CD4-positive, alpha-beta T cell treated with Interleukin-12 subunit alpha and Interleukin-12 subunit beta, for 1 hour (primary cell): ENCODE data around the gene CCNY.

ENCODE experiments used
- DNase-seq: peaks from one replicate; pipeline ENCODE4 v3.0.0-alpha.2; 2020

The CCNY gene

DNA sequence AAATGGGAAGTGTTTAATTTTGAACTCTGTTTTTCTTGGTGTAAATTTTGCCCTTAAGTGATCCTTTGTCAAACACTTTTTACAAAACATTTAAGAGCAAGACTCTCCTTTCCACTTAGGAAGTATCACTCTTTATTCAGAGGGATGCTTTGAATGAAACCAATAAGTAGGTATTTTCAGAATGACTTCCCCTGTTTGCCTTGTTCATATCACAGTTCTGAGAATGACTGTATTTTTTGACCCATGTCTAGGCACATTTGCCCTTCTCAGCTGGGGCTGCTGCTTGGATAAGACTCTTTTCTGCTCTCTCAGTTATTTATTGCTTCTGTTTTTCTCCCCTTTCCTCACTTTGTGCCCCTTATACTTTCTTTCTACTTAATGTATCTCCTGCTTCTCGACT, 98.2 kb downstream of the CCNY start:
- no peak for DNase-seq

DNA sequence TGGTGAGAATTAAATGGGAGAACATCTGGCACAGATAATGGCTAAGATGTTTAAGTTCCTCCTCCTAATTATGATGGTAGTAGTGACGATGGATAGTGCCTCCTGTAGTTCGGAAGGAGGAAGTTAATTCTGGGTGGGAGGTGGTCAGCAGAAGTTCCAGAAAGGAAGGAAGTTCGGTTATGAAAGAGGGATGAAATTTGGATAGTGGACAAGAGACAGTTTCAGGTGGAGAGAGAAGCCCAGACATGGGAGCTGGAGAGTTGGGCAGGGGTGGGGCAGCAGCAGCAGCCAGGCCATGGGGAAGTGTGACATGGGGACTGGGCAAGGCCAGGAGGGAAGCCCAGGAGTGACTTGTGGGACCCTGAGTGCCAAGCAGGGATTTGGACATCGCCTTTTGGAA, 99.5 kb downstream of the CCNY start:
- no peak for DNase-seq

DNA sequence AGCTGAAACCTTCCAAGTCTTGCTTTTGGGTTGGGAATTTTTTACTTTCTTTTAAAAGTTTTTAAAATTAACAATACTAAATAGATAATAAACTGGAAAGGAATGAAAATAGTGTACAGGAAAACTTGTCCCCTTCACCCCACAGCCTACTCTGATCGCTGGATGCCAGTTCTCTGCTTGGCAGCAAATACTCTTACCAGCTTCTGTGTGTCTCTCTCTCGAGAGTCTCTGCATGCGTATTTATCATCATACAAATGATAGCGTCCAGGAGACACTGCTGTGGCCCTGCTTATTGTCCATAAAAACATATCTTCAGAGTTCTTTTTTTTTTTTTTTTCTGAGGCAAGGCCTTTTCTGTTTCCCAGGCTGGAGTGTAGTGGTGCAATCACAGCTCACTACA, 101.5 kb downstream of the CCNY start:
- DNase-seq: no peak

DNA sequence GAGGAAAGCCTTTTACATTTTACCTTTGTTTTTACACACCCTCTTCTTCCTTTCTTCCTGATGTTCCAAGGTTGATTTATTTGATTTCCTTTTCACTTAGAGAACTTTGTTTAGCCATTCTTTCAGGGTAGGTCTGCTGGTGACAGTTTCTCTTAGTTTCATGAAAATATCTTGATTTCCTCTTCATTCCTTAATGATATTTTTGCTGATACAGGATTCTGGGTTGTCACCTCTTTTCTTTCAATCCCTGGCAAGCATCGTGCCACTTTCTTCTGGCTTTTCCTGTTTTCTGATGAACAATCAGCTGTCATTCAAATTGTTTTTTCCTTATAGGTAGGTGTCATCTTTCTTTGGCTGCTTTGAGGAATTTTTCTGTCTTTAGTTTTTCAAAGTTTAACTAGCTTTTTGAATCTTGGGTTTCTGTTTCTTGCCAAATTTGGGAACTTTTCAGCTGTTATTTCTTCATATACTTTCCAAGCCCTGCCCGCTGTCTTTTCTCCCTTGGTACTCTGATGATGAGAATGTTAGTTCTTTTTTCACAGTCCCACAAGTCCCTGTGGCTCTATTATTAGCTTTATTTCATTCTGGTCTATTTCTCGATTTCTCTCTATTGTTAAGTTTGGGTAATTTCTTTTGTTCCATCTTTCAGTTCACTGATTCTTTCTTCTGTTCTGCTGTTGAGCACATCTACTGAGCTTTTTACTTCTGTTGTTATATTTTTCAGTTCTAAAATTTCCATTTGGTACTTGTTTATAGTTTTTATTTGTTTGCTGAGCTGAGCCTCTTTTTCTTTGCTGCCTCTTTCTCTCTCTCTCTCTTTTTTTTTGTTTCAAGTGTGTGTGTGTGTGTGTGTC, 102.6 kb downstream of the CCNY start:
- DNase-seq: no peak

DNA sequence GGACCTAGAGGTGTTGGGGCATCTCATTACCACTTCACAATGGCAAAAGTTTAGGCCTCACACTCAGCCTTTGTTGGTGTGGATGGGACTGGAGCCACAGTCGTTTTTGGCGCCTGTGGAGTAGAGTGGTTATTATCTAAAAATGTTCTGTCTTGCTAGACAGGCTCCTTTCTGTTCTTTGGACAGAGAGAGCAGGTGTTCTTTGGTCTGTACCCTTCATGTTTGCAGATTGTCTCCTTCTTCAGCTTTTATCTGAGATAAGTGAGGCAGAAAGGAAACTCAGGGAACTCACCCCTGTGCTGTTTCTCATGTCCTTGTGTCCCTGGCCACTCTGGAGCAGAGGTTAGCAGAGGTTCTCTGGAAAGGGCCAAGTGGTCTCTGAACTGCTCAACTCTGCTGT, 103.7 kb downstream of the CCNY start:
- no peak for DNase-seq

DNA sequence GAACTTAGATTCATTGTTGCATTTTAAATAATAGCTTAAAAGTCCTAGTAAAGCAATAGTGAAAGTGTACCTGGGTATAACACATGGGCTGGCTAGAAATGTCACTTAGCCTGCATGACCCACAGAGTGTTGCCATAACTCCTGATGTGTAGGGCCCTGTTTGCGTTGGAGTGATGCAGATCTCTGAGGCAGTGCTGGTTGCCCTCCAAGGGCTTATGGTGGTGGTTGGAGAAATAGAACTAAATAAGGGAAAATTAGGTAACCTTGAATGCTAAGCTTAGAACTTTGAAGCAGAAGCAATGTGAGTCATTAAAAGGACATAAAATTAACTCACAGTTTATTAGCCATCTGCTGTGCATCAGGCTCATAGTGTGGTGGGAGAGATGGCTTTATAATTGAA, 105.7 kb downstream of the CCNY start:
- no peak for DNase-seq

DNA sequence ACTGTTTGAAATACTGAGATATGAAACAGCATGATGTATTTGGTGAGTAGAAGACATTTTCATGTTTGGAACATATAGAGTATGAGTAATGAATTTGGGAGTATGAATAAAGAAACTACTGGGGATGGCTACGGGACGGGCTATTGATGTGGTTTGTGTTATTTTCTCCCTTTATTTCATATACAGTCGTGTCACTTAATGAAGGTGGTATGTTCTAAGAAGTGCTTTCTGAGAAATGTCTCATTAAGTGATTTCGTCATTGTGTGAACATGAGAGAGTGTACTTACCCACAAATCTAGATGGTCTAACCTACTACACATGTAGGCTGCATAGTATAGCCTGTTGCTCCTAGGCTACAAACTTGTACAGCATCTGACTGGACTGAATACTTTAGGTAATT, 106.3 kb downstream of the CCNY start:
- no peak for DNase-seq

DNA sequence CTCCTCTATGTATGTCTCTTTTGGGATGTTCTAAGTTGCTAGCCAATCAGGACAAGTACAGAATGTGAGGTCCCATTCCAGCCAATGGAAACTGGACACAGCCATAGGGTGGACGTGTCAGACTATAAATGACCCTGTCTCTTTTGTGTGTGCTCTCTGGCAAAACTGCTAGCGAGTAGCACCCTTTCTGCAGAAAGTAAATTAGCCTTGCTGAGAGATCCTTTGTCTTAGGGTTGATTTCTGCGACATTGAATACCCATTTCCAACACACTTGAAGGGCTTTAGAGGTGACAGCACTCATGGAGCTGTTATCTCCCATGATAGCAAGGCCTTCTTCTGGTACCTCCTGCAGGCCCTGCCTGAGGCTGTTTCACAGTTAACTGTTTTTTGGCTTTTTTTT, 107.5 kb downstream of the CCNY start:
- DNase-seq: no peak

DNA sequence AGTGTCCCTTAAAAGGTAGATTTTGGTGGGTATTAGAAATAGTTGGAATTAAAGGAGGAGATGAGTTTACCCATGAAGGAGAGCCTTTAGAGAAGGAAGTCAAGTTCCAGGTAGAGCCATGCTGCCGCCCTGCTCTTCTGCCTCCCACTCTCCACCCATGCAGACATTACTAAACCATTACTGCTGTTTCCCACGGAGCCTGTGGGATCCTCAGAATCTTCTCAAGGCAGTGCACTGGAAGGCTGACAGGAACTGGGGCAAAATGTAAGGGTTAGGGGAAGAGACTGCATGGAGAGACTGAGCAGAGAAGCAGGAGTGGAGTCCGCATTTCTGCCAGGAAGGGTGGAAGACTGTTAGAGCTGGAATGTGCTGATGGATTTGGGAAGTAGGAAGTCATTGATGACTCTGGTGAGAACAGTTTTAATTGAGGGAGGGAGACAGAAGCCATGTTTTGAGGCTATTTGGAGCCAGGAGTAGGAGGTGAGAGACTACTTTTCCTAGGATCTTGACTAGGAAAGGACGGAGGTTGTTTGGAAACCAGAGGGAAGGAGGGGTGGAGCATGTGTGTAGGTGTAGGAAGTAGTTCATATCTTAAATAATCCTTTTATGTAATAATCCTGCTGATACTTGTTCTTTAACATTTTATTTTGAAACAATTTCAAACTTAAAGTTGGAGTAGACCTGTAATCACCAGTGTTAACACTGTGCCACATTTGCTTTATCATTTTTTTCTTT, 109.0 kb downstream of the CCNY start:
- DNase-seq: no peak

DNA sequence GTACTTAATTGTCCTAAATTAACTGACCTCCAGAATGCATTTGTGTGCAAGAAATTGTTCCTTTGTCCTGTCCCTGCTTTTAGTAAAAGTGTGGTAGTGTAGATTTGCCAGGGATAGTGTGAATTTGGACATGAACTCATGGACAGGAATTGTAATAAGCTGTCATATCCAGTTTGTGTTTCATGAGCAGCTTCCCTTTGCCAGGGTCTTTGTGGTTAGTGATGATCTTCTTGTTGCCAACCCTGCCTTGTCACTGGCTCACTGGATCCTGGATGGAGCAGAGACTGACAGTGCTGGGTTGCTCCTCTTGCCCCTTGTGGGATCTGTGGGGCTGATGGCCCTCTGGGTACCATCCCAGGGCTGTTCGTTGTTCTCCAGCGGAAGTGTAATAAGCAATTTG, 110.1 kb downstream of the CCNY start:
- DNase-seq: no peak

DNA sequence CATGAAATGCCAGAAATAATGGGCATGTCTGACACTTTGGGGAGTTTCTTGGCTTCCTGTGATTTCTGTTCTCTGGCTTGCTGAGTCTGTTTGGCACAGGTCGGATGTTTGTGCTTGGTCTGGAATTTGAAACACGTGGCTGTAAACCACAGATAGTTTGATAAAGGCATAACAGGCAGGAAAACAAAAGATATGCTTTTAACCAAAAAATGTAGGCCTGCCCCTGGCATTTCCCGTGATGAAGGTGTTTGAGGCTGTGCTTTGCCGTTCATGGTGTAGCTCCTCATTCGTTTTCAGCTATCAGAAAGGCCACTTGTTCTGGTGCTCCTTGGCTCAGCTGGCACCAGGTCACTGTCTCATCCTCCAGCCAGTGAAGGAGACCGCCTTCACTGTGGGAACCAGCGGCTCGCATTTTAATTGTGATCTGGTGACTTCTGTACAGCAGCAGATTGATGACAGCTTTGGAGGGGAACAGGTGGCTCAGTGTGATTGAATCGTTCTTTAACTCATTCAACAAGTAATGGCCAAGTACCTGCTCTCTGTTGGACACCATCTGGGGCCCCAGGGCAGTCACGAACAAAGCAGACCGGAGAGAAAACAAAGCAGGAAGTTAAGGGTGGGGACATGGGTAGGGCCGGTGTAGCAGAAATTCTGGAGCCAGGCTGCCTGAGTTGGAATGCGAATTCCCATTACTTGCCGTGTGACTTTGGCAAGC, 111.5 kb downstream of the CCNY start:
- peak; percentile 57 for DNase-seq

DNA sequence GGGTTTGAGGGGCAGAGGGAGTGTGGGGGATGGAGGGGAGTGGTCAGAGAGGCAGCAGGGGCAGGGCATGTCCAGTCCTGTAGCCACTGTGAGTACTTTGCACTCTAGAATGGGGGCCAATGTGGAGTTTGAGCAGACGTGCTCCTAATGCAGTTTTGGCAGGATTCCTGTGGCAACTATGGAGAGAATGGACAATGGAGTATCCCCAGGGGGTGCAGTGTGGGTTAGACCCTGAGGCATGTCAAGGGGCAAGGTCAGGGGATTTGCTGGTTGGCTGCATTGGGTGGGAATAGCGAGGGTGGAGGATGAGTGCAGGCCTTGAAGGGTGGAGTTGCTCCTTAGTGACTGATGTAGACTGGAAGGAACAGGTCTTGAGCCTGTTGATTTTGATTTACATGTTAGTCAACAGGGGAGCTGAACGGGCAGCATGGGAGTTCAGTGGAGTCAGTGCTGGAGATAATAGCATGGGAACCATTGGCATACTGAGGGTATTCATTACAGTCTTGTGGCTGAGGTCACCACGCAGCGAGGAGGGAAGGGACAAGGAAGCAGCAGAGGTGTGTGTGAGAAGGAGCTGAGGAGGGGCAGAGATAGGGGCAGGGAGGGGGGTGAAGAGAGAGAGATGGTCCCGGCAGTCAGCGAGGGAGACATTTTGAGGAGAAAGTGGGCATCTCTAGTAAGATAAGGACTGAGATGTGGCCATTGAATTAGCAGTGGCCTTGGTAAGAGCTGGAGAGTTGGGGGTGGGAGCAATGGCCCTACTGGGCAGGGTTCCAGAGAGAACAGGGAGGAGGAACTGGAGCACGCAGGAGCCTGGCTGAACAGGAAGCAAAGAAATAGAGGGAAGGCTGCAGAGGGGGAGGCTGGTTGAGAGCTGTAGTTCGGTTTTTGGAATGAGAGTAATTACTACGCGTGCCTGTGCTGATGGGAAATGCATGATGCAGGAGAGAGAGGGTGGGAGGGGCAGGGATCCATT, 112.7 kb downstream of the CCNY start:
- DNase-seq: no peak

DNA sequence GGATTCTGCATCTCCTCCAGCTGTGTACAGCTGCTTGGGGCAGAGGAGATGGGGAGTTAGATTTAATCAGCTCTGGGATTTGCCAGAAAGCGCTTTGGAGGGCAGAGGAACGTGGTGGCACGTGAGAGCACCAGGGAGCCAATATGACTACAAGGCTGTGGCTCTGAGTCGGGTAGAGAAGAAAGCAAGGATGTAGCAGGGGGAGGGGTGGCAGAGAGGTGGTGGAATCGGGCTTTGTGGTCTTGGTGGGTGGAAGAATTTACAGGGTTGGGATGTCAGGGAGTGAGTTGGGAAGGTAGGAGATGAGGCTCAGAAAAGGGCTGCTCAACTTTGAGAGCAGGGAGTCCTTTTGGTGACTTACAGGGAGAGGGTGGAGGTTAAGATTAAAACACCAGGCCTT, 113.6 kb downstream of the CCNY start:
- DNase-seq: no peak

DNA sequence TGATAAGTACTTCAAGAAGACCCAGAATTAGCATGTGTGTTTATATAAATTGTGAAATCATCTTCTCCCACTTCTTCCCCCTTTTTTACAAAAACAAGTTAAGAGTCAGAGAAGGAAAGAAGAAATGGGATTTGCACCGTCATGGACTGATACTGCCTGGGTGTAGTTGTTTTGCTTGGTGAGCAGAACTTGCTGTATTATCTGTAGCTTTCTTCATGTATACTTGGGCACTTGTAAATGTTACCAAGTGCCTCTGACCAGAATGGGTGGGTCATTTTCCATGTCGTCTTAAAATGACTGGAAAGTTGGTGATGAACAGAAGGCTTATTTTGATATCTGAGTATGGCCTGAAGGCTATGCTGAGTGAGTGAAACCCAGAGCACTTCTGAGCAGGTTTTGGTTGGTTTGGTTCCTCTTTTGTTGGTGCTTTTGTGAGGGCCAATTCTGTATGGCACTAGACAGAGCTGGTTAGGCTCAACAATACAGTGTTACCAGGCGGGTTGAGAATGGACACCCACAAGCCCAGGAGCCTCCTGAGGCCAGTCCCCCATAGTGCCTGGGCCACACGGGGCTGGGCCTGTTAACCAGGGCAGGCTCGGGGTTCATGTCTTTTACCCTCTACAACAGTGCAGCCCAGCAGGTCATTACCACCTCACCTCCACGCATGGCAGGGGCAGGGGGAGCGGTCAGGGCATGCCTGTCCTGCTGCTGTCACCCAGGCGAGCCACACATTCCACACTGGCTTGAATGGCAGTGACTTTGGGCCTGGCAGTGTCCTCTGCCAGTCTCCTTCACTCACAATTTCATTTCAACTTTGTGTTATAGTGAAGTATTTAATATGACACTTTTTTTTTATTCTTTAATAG, 115.1 kb downstream of the CCNY start:
- DNase-seq: no peak

DNA sequence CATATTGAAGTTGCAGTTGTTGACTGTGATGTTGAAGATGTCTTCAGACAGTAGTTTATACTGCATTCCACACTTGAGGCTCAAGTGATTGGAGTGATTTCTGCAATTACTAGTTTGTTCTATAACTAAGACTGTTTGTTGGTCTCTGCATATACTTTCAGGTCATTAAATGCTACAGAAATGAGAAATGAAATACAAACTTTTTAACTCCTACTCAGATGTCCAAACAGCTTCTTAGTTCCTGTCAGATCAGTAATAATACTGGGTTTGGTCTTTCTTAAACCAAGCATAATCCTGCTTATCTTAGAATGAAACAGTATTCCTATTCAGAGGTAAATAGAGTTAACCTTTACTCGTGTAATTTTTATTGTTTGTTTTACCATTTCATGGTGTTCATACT, 115.9 kb downstream of the CCNY start:
- DNase-seq: no peak

DNA sequence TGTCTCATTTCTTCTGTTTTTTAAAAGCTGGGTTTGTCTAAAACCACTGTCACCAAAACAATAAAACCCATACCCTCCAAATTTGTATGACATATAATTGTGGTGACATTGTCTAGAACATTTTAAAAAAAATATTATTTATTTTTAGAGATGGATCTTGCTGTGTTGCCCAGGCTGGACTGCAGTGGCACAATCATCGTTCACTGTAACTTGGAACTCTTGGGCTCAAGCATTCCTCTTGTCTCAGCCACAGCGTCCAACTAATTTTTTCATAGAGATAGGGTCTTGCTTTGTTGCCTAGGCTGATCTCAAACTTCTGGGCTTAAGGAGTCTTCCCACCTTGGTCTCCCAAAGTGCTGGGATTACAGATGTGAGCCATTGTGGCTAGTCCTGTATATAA, 116.5 kb downstream of the CCNY start:
- no peak for DNase-seq

DNA sequence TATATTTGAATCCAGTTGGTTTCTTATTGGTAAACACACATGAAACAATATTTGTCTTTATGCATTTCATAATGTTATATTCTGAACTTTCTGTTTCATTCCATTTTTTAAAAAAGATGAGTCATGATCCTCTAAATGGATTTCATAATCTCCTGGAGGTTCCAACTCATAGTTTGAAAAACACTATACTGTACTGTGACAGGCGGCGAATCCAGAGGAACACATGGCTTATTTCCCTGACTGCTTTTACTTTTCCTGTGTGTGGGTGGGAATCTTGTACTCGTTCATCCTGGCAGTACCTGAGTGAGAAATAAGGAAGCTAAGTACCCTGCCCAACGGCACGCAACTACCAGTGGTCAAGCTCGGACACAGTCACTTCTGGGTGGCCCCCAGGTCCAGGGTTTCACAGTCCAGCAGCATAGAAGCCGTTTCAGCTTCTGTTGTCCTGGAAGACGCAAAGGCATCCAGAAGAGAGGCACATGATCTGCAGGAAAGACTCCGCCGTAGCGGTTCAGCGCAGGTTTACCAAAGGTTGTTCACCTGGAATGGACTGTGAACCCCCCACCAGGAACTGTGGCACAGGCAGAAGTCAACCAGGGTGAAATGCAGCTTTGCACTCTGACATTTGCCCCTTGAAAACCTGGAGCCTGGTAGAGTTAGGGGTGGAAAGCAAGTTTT, 117.7 kb downstream of the CCNY start:
- DNase-seq: no peak

DNA sequence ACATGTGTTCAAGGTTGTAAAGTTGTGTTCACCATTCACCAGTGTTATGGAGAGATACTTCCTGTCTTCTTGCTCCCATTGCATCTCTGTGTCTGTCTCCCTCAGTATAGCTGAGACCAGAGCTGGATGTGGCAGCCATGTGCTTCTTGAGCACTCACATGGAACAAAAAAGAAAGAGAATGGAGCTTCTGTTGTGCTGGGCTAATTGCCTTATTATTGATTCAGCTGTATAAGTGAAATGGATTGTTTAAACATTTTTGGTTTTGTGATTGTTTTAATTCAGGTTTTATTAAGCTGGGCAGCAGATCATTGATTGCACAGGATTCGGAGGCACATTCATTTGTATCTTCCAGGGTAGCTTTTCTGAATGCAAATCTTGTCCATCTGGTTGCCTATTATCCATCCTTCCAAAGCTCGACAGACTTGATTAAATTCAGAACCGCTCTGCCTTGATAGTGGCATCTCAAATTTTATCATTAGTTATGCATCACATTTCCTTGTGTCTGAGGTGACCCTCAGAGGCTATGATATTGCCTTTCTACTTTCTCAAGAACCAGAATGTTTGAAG, 119.9 kb downstream of the CCNY start:
- DNase-seq: no peak

DNA sequence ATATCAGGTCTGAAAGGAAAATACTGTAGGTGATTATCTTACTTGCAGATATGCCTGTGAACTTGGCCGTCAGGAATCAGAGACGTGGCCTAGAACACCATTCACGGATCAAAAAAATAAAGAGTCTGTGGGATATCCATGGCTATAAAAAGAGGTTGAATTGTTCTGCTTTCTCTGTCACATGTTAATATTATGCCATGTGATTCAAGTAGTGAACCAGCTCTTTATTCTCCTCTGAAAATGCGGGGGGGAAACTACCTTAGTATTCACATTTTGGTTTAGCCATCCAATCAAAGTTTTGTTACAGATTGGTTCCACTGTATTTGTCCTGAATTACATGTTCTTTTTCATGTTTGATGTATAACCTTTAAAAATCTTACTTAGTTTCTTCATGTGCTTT, 120.5 kb downstream of the CCNY start:
- DNase-seq: no peak
